Neural progenitor cell (in vitro differentiated cells): ENCODE results near the gene PSME4. TPM values are rescaled to one million over a fixed set of nuclear protein-coding genes. Genes with fewer than 3 reads are reported as not detected.

ENCODE experiments used
- DNase-seq: peaks from one replicate; pipeline ENCODE4 v3.0.0-alpha.2; 2016; ENCODE audit warnings: low spot score
- H2AFZ ChIP-seq: fragments of 200-600 bp; sonication (generic); replicated peaks from 2 replicates; pipeline ENCODE4 v1.6.1; 2016; ENCODE audit warnings: antibody characterized with exemption
- H3F3A ChIP-seq: fragments of 200-600 bp; sonication (generic); 2 replicates; pipeline ENCODE4 v1.6.1; 2016; ENCODE audit warnings: antibody characterized with exemption, low read depth
- H3K27ac ChIP-seq: fragments of 200-600 bp; sonication (generic); 2 replicates; pipeline ENCODE4 v1.5.1; 2016; ENCODE audit warnings: mild to moderate bottlenecking
- H3K27me3 ChIP-seq: fragments of 200-600 bp; sonication (generic); 2 replicates; pipeline ENCODE4 v1.6.1; 2016; ENCODE audit warnings: mild to moderate bottlenecking, moderate library complexity
- H3K36me3 ChIP-seq: fragments of 200-600 bp; sonication (generic); 2 replicates; pipeline ENCODE4 v1.5.1; 2016
- H3K4me1 ChIP-seq: fragments of 200-600 bp; sonication (generic); 2 replicates; pipeline ENCODE4 v1.6.1; 2016; ENCODE audit warnings: mixed run types
- H3K4me2 ChIP-seq: fragments of 200-600 bp; sonication (generic); 2 replicates; pipeline ENCODE4 v1.6.1; 2016
- H3K4me3 ChIP-seq: fragments of 200-600 bp; sonication (generic); 2 replicates; pipeline ENCODE4 v1.5.1; 2016
- H3K79me2 ChIP-seq: fragments of 200-600 bp; sonication (generic); 2 replicates; pipeline ENCODE4 v1.6.1; 2016; ENCODE audit warnings: low read depth
- H3K9ac ChIP-seq: fragments of 200-600 bp; sonication (generic); 2 replicates; pipeline ENCODE4 v1.6.1; 2016
- H3K9me3 ChIP-seq: fragments of 200-600 bp; sonication (generic); 2 replicates; pipeline ENCODE4 v1.5.1; 2016; ENCODE audit warnings: low read depth
- H4K20me1 ChIP-seq: fragments of 200-600 bp; sonication (generic); 2 replicates; pipeline ENCODE4 v1.6.1; 2016; ENCODE audit warnings: low read depth
- H3K27ac Mint-ChIP-seq: 3 replicates; pipeline ENCODE4 v1.8.0; 2021; ENCODE audit warnings: mixed read lengths
- H3K27me3 Mint-ChIP-seq: 2 replicates; pipeline ENCODE4 v1.8.0; 2022; ENCODE audit warnings: low read depth, mild to moderate bottlenecking, inconsistent platforms, moderate library complexity, mixed read lengths; ENCODE audit not compliant: insufficient read depth
- H3K36me3 Mint-ChIP-seq: 3 replicates; pipeline ENCODE4 v1.8.0; 2021; ENCODE audit warnings: mixed read lengths
- H3K4me1 Mint-ChIP-seq: 3 replicates; pipeline ENCODE4 v1.8.0; 2021; ENCODE audit warnings: mixed read lengths
- H3K4me3 Mint-ChIP-seq: 3 replicates; pipeline ENCODE4 v1.8.0; 2021; ENCODE audit warnings: mild to moderate bottlenecking, moderate library complexity, mixed read lengths
- H3K9me3 Mint-ChIP-seq: 3 replicates; pipeline ENCODE4 v1.8.0; 2020; ENCODE audit warnings: mixed read lengths
- CTCF ChIP-seq: fragments of 200-600 bp; sonication (generic); IDR thresholded peaks from 2 replicates; pipeline ENCODE4 v1.5.1; 2017; ENCODE audit warnings: antibody characterized with exemption, mild to moderate bottlenecking
- EZH2 ChIP-seq: fragments of 200-600 bp; sonication (generic); IDR thresholded peaks from 2 replicates; pipeline ENCODE4 v1.6.1; 2017; ENCODE audit warnings: antibody characterized with exemption, mild to moderate bottlenecking, moderate library complexity
- EZH2phosphoT487 ChIP-seq: fragments of 200-600 bp; sonication (generic); IDR thresholded peaks from 2 replicates; pipeline ENCODE4 v1.6.1; 2017; ENCODE audit warnings: antibody characterized with exemption
- total RNA-seq: library from RNA; depleted of rRNA; stranded (reverse); fragments of >200 nt; gene quantifications from 2 replicates; pipeline ENCODE4 v1.2.3, GENCODE V29; 2015; ENCODE audit warnings: low replicate concordance

The PSME4 gene
- total RNA-seq, 1 donor from 2014 or later: 72.1 TPM

DNA sequence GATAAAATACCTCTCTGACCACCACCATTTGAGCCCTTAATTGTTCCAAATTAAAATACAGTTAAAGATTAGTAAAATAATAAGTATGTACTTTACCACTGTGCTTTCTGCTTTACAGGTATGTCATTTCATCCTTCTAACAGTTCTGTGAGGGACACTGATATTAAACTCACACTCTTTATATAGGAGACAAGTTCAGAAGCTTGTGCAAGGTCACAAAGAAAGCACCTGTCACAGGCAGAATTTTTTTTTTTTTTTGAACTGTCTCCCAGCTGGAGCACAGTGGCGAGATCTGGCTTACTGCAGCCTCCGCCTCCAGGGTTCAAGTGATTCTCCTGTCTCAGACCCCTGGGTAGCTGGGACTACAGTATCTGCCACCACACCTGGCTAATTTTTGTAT lies 89.4 kb downstream of the PSME4 start:
- H3K4me1 Mint-ChIP-seq: no peaks in the 10 kb centered on the region
- no peak overlapping the region for H2AFZ ChIP-seq
- H3K27ac Mint-ChIP-seq: no peak overlapping the region
- H3K4me3 Mint-ChIP-seq: no peak overlapping the region
- H3K4me2 ChIP-seq: no peak overlapping the region
- H3K4me1 ChIP-seq: no peaks in the 10 kb centered on the region
- H3K9ac ChIP-seq: no peak overlapping the region
- TF ChIP-seq EZH2 (no peak), CTCF (no peak)
- H3K27me3 Mint-ChIP-seq: no peaks in the 10 kb centered on the region
- H3K9me3 Mint-ChIP-seq: no peaks in the 10 kb centered on the region
- H3K79me2 ChIP-seq: no peaks in the 10 kb centered on the region
- H4K20me1 ChIP-seq: no peaks in the 10 kb centered on the region
- peaks cover 19% of the 10 kb centered on the region for H3K36me3 ChIP-seq
- H3K27ac ChIP-seq: no peak overlapping the region
- H3K4me3 ChIP-seq: no peak overlapping the region
- no peaks in the 10 kb centered on the region for H3K9me3 ChIP-seq
- H3K27me3 ChIP-seq: no peaks in the 10 kb centered on the region
- H3K36me3 Mint-ChIP-seq: peaks cover 38% of the 10 kb centered on the region
- H3F3A ChIP-seq: no peaks in the 10 kb centered on the region
- no peak for DNase-seq

- Histone ChIP-seq H3K27ac (no peak overlapping the region), H3K27me3 (no peaks in the 10 kb centered on the region), H3K79me2 (no peaks in the 10 kb centered on the region), H4K20me1 (no peaks in the 10 kb centered on the region), H3K9me3 (no peaks in the 10 kb centered on the region), H3K36me3 (peaks cover 21% of the 10 kb centered on the region), H3K4me2 (no peak overlapping the region), H3F3A (no peaks in the 10 kb centered on the region), H3K4me3 (no peak overlapping the region), H3K9ac (no peak overlapping the region), H3K4me1 (no peaks in the 10 kb centered on the region), H2AFZ (no peak overlapping the region)
- H3K36me3 Mint-ChIP-seq: peaks cover 37% of the 10 kb centered on the region
- DNase-seq: no peak
- no peak overlapping the region for H3K27ac Mint-ChIP-seq
- H3K9me3 Mint-ChIP-seq: no peaks in the 10 kb centered on the region
- no peaks in the 10 kb centered on the region for H3K27me3 Mint-ChIP-seq
- H3K4me1 Mint-ChIP-seq: no peaks in the 10 kb centered on the region
- no peak overlapping the region for H3K4me3 Mint-ChIP-seq
- no peak for TF ChIP-seq EZH2phosphoT487
- TF ChIP-seq EZH2: no peak
- no peak for TF ChIP-seq CTCF
Observed at GRCh38 chr2:53880756-53881155, 90.0 kb downstream of the PSME4 start.

GRCh38 chr2:53877556-53877955 lies 93.2 kb downstream of the PSME4 start:
- Mint-ChIP-seq H3K36me3 (peaks cover 35% of the 10 kb centered on the region), H3K27ac (no peak overlapping the region), H3K4me3 (no peak overlapping the region), H3K27me3 (no peaks in the 10 kb centered on the region), H3K9me3 (no peaks in the 10 kb centered on the region), H3K4me1 (no peaks in the 10 kb centered on the region)
- Histone ChIP-seq H4K20me1 (no peaks in the 10 kb centered on the region), H3K36me3 (peaks cover 16% of the 10 kb centered on the region), H3K79me2 (no peaks in the 10 kb centered on the region), H3K4me2 (no peak overlapping the region), H2AFZ (no peak overlapping the region), H3K4me1 (no peaks in the 10 kb centered on the region), H3K9ac (no peak overlapping the region), H3K27ac (no peak overlapping the region), H3K4me3 (no peak overlapping the region), H3K27me3 (no peaks in the 10 kb centered on the region), H3F3A (no peaks in the 10 kb centered on the region), H3K9me3 (no peaks in the 10 kb centered on the region)
- no peak for DNase-seq
- no peak for TF ChIP-seq EZH2
- no peak for TF ChIP-seq EZH2phosphoT487
- TF ChIP-seq CTCF: no peak

- H3K4me2 ChIP-seq: no peak overlapping the region
- no peak overlapping the region for H2AFZ ChIP-seq
- no peaks in the 10 kb centered on the region for H3K9me3 ChIP-seq
- H3K4me3 ChIP-seq: no peak overlapping the region
- peaks cover 20% of the 10 kb centered on the region for H3K36me3 ChIP-seq
- DNase-seq: no peak
- no peaks in the 10 kb centered on the region for H3K79me2 ChIP-seq
- no peak overlapping the region for H3K9ac ChIP-seq
- no peak overlapping the region for H3K27ac ChIP-seq
- Mint-ChIP-seq H3K4me1 (no peaks in the 10 kb centered on the region), H3K36me3 (peaks cover 33% of the 10 kb centered on the region), H3K27ac (no peak overlapping the region), H3K9me3 (no peaks in the 10 kb centered on the region), H3K4me3 (no peak overlapping the region), H3K27me3 (no peaks in the 10 kb centered on the region)
- no peaks in the 10 kb centered on the region for H3K27me3 ChIP-seq
- TF ChIP-seq CTCF: no peak
- TF ChIP-seq EZH2: no peak
- TF ChIP-seq EZH2phosphoT487: no peak
- no peaks in the 10 kb centered on the region for H3K4me1 ChIP-seq
- no peaks in the 10 kb centered on the region for H4K20me1 ChIP-seq
- no peaks in the 10 kb centered on the region for H3F3A ChIP-seq
Observed at GRCh38 chr2:53877112-53877511, 93.7 kb downstream of the PSME4 start.
